ENCODE measurements around the gene YIPF7. TPM values are rescaled to one million over a fixed set of nuclear protein-coding genes. Genes with fewer than 3 reads are reported as not detected.

Gene YIPF7
- total RNA-seq, 1 donor: not detected

- Histone ChIP-seq H3K9me3 (ENCODE audit: low read depth, low read length) (no peaks in the 10 kb centered on the region), H3K4me1 (ENCODE audit: insufficient read depth, low read length) (peaks cover 4% of the 10 kb centered on the region), H3K27me3 (ENCODE audit: insufficient read depth, low read length) (peaks cover 5% of the 10 kb centered on the region), H3K4me3 (ENCODE audit: low read length) (no peak overlapping the region)
These were observed 9.0 kb upstream of the YIPF7 start for GRCh38 chr4:44660396-44660795.

GRCh38 chr4:44652002-44652401 lies 577 bp upstream of the YIPF7 start:
- no peak overlapping the region for H3K4me3 ChIP-seq (ENCODE audit: low read length)
- no peaks in the 10 kb centered on the region for H3K27me3 ChIP-seq (ENCODE audit: insufficient read depth, low read length)
- no peaks in the 10 kb centered on the region for H3K9me3 ChIP-seq (ENCODE audit: low read depth, low read length)
- H3K4me1 ChIP-seq (ENCODE audit: insufficient read depth, low read length): no peaks in the 10 kb centered on the region

- Histone ChIP-seq H3K4me3 (ENCODE audit: low read length) (no peak overlapping the region), H3K9me3 (ENCODE audit: low read depth, low read length) (no peaks in the 10 kb centered on the region), H3K27me3 (ENCODE audit: insufficient read depth, low read length) (peaks cover 4% of the 10 kb centered on the region), H3K4me1 (ENCODE audit: insufficient read depth, low read length) (no peaks in the 10 kb centered on the region)
These were observed 5.3 kb downstream of the YIPF7 start for GRCh38 chr4:44646151-44646550.

- Histone ChIP-seq H3K4me1 (ENCODE audit: insufficient read depth, low read length) (no peaks in the 10 kb centered on the region), H3K4me3 (ENCODE audit: low read length) (no peak overlapping the region), H3K27me3 (ENCODE audit: insufficient read depth, low read length) (peaks cover 5% of the 10 kb centered on the region), H3K9me3 (ENCODE audit: low read depth, low read length) (no peaks in the 10 kb centered on the region)
These were observed 13.3 kb downstream of the YIPF7 start for GRCh38 chr4:44638091-44638490.

- H3K4me3 ChIP-seq (ENCODE audit: low read length): no peak overlapping the region
- no peaks in the 10 kb centered on the region for H3K9me3 ChIP-seq (ENCODE audit: low read depth, low read length)
- no peaks in the 10 kb centered on the region for H3K4me1 ChIP-seq (ENCODE audit: insufficient read depth, low read length)
- no peaks in the 10 kb centered on the region for H3K27me3 ChIP-seq (ENCODE audit: insufficient read depth, low read length)
These were observed 18.7 kb downstream of the YIPF7 start for GRCh38 chr4:44632733-44633132.

- H3K4me3 ChIP-seq (ENCODE audit: low read length): no peak overlapping the region
- no peaks in the 10 kb centered on the region for H3K4me1 ChIP-seq (ENCODE audit: insufficient read depth, low read length)
- H3K9me3 ChIP-seq (ENCODE audit: low read depth, low read length): no peaks in the 10 kb centered on the region
- H3K27me3 ChIP-seq (ENCODE audit: insufficient read depth, low read length): no peaks in the 10 kb centered on the region
These were observed 19.3 kb downstream of the YIPF7 start for GRCh38 chr4:44632089-44632488.

GRCh38 chr4:44629280-44629866 lies 22.1 kb downstream of the YIPF7 start:
- Histone ChIP-seq H3K9me3 (ENCODE audit: low read depth, low read length) (no peaks in the 10 kb centered on the region), H3K4me3 (ENCODE audit: low read length) (no peak overlapping the region), H3K27me3 (ENCODE audit: insufficient read depth, low read length) (no peaks in the 10 kb centered on the region), H3K4me1 (ENCODE audit: insufficient read depth, low read length) (no peaks in the 10 kb centered on the region)

- no peaks in the 10 kb centered on the region for H3K27me3 ChIP-seq (ENCODE audit: insufficient read depth, low read length)
- no peaks in the 10 kb centered on the region for H3K9me3 ChIP-seq (ENCODE audit: low read depth, low read length)
- H3K4me3 ChIP-seq (ENCODE audit: low read length): no peak overlapping the region
- no peaks in the 10 kb centered on the region for H3K4me1 ChIP-seq (ENCODE audit: insufficient read depth, low read length)
These were observed 27.7 kb downstream of the YIPF7 start for GRCh38 chr4:44623676-44624075.

- H3K4me1 ChIP-seq (ENCODE audit: insufficient read depth, low read length): no peaks in the 10 kb centered on the region
- no peak overlapping the region for H3K4me3 ChIP-seq (ENCODE audit: low read length)
- H3K9me3 ChIP-seq (ENCODE audit: low read depth, low read length): no peaks in the 10 kb centered on the region
- H3K27me3 ChIP-seq (ENCODE audit: insufficient read depth, low read length): no peaks in the 10 kb centered on the region
These were observed 34.8 kb downstream of the YIPF7 start for GRCh38 chr4:44616621-44617020.

GRCh38 chr4:44583393-44583792 lies 68.0 kb downstream of the YIPF7 start:
- Histone ChIP-seq H3K9me3 (ENCODE audit: low read depth, low read length) (peaks cover 12% of the 10 kb centered on the region), H3K27me3 (ENCODE audit: insufficient read depth, low read length) (no peaks in the 10 kb centered on the region), H3K4me1 (ENCODE audit: insufficient read depth, low read length) (no peaks in the 10 kb centered on the region), H3K4me3 (ENCODE audit: low read length) (no peak overlapping the region)

- no peaks in the 10 kb centered on the region for H3K4me1 ChIP-seq (ENCODE audit: insufficient read depth, low read length)
- H3K9me3 ChIP-seq (ENCODE audit: low read depth, low read length): peaks cover 12% of the 10 kb centered on the region
- no peaks in the 10 kb centered on the region for H3K27me3 ChIP-seq (ENCODE audit: insufficient read depth, low read length)
- H3K4me3 ChIP-seq (ENCODE audit: low read length): no peak overlapping the region
These were observed 71.2 kb downstream of the YIPF7 start for GRCh38 chr4:44580231-44580630.

- Histone ChIP-seq H3K4me1 (ENCODE audit: insufficient read depth, low read length) (no peaks in the 10 kb centered on the region), H3K9me3 (ENCODE audit: low read depth, low read length) (peaks cover 5% of the 10 kb centered on the region), H3K27me3 (ENCODE audit: insufficient read depth, low read length) (no peaks in the 10 kb centered on the region), H3K4me3 (ENCODE audit: low read length) (no peak overlapping the region)
These were observed 72.5 kb downstream of the YIPF7 start for GRCh38 chr4:44578954-44579353.

Other genes with a start within 250 kb of the YIPF7 start
- gene KCTD8, start 202.8 kb downstream of the YIPF7 start, total RNA-seq: not detected
- 16.7 TPM for gene GUF1, start 26.8 kb upstream of the YIPF7 start, total RNA-seq
- 12.6 TPM for gene GNPDA2, start 74.9 kb upstream of the YIPF7 start, total RNA-seq